Activated naive CD4-positive, alpha-beta T cell treated with anti-CD3 and anti-CD28 coated beads, Interleukin-2, amount 50 U/mL, for 72 hours (primary cell): ENCODE data around the gene PAM. TPM values are rescaled to one million over a fixed set of nuclear protein-coding genes. Genes with fewer than 3 reads are reported as not detected.
A peak's percentile ranks its signal among the peaks of the same experiment; 100 is the strongest.

Source experiments
- ATAC-seq, 2 donors: fragments of 150-1000 bp; cut with Tn5 transposase; 2 replicates each; pipeline ENCODE4 v1.10.0; 2021; ENCODE audit warnings: mild to moderate bottlenecking in 2 of 2, moderate library complexity in 2 of 2
- DNase-seq, 2 donors: peaks; one replicate each; pipeline ENCODE4 v3.0.0; 2021 to 2022; ENCODE audit warnings: low spot score in 2 of 2
- H3K27ac Mint-ChIP-seq, 2 donors: one replicate each; pipeline ENCODE4 v1.8.0; 2022; ENCODE audit warnings: mild to moderate bottlenecking in 2 of 2, mixed read lengths in 2 of 2
- H3K36me3 Mint-ChIP-seq, 2 donors: one replicate each; pipeline ENCODE4 v1.8.0; 2022; ENCODE audit warnings: mixed read lengths in 2 of 2
- H3K9me3 Mint-ChIP-seq, 2 donors: one replicate each; pipeline ENCODE4 v1.8.0; 2022; ENCODE audit warnings: mixed read lengths in 2 of 2
- total RNA-seq, 2 donors: library from RNA; stranded (reverse); gene quantifications; one replicate each; pipeline ENCODE4 v1.2.3, GENCODE V29; 2022

Gene PAM
- total RNA-seq, 2 donors from 2014 or later, result 14.2 to 88.0 TPM

- DNase-seq, result no peak
- H3K36me3 Mint-ChIP-seq, result peaks cover 5 to 15% of the 10 kb centered on the region in 2 donors
- ATAC-seq, result no peak
- no peak overlapping the region for H3K27ac Mint-ChIP-seq
- peaks cover 0 to 6% of the 10 kb centered on the region in 2 donors for H3K9me3 Mint-ChIP-seq
Measured at GRCh38 chr5:102910240-102911226, 155.4 kb downstream of the PAM start.

GRCh38 chr5:102911973-102912372, 156.9 kb downstream of the PAM start:
- Mint-ChIP-seq H3K27ac (no peak overlapping the region), H3K9me3 (no peaks in the 10 kb centered on the region), H3K36me3 (peaks cover 1 to 4% of the 10 kb centered on the region in 2 donors)
- DNase-seq (no peak), ATAC-seq (no peak)

GRCh38 chr5:102916109-102916508, 161.0 kb downstream of the PAM start:
- Mint-ChIP-seq H3K36me3 (peaks cover 0 to 4% of the 10 kb centered on the region in 2 donors), H3K9me3 (no peaks in the 10 kb centered on the region), H3K27ac (no peak overlapping the region)
- ATAC-seq (no peak), DNase-seq (no peak)

- DNase-seq, result no peak
- H3K36me3 Mint-ChIP-seq, result no peaks in the 10 kb centered on the region
- H3K27ac Mint-ChIP-seq, result no peak overlapping the region
- no peak for ATAC-seq
- H3K9me3 Mint-ChIP-seq, result no peaks in the 10 kb centered on the region
Measured at GRCh38 chr5:102918986-102919610, 164.0 kb downstream of the PAM start.

GRCh38 chr5:102920762-102921161, 165.7 kb downstream of the PAM start:
- ATAC-seq (no peak), DNase-seq (no peak)
- Mint-ChIP-seq H3K36me3 (no peaks in the 10 kb centered on the region), H3K9me3 (no peaks in the 10 kb centered on the region), H3K27ac (no peak overlapping the region)

- no peaks in the 10 kb centered on the region for H3K36me3 Mint-ChIP-seq
- no peak overlapping the region for H3K27ac Mint-ChIP-seq
- no peak for DNase-seq
- ATAC-seq, result no peak
- H3K9me3 Mint-ChIP-seq, result no peaks in the 10 kb centered on the region
Measured at GRCh38 chr5:102921341-102922044, 166.4 kb downstream of the PAM start.

- Mint-ChIP-seq H3K36me3 (no peaks in the 10 kb centered on the region), H3K9me3 (no peaks in the 10 kb centered on the region), H3K27ac (no peak overlapping the region)
- ATAC-seq, result no peak
- DNase-seq, result no peak
Measured at GRCh38 chr5:102922111-102922720, 167.1 kb downstream of the PAM start.

- ATAC-seq, result no peak
- Mint-ChIP-seq H3K36me3 (no peaks in the 10 kb centered on the region), H3K9me3 (no peaks in the 10 kb centered on the region), H3K27ac (no peak overlapping the region)
- DNase-seq, result no peak
Measured at GRCh38 chr5:102922799-102923477, 167.8 kb downstream of the PAM start.

- H3K27ac Mint-ChIP-seq, result no peak overlapping the region
- ATAC-seq (no peak), DNase-seq (no peak)
- no peaks in the 10 kb centered on the region for H3K9me3 Mint-ChIP-seq
- no peaks in the 10 kb centered on the region for H3K36me3 Mint-ChIP-seq
Measured at GRCh38 chr5:102924963-102925362, 169.9 kb downstream of the PAM start.

GRCh38 chr5:102927007-102927406, 171.9 kb downstream of the PAM start:
- H3K27ac Mint-ChIP-seq, result no peak overlapping the region
- DNase-seq, result no peak
- no peaks in the 10 kb centered on the region for H3K9me3 Mint-ChIP-seq
- ATAC-seq, result no peak
- H3K36me3 Mint-ChIP-seq, result no peaks in the 10 kb centered on the region

GRCh38 chr5:102930244-102930643, 175.1 kb downstream of the PAM start:
- H3K36me3 Mint-ChIP-seq, result no peaks in the 10 kb centered on the region
- DNase-seq (no peak), ATAC-seq (no peak)
- no peak overlapping the region for H3K27ac Mint-ChIP-seq
- no peaks in the 10 kb centered on the region for H3K9me3 Mint-ChIP-seq

- Mint-ChIP-seq H3K36me3 (no peaks in the 10 kb centered on the region), H3K9me3 (no peaks in the 10 kb centered on the region), H3K27ac (peak overlapping the region in 1 of 2 donors; percentile 70)
- DNase-seq, result no peak
- ATAC-seq, result peak in 1 of 2 donors; percentile 41
Measured at GRCh38 chr5:102931085-102931725, 176.1 kb downstream of the PAM start.

- DNase-seq, result no peak
- H3K27ac Mint-ChIP-seq, result no peak overlapping the region
- H3K36me3 Mint-ChIP-seq, result no peaks in the 10 kb centered on the region
- no peak for ATAC-seq
- H3K9me3 Mint-ChIP-seq, result no peaks in the 10 kb centered on the region
Measured at GRCh38 chr5:102932781-102933180, 177.7 kb downstream of the PAM start.

GRCh38 chr5:102933316-102933715, 178.2 kb downstream of the PAM start:
- no peaks in the 10 kb centered on the region for H3K9me3 Mint-ChIP-seq
- ATAC-seq (no peak), DNase-seq (no peak)
- no peaks in the 10 kb centered on the region for H3K36me3 Mint-ChIP-seq
- H3K27ac Mint-ChIP-seq, result no peak overlapping the region

GRCh38 chr5:102933721-102934459, 178.8 kb downstream of the PAM start:
- DNase-seq (no peak), ATAC-seq (no peak)
- Mint-ChIP-seq H3K36me3 (no peaks in the 10 kb centered on the region), H3K27ac (no peak overlapping the region), H3K9me3 (no peaks in the 10 kb centered on the region)
